UCSD-AML1 (cell line): ENCODE data around the gene NR5A1.

Experiments used
- DNase-seq: peaks from one replicate; lab custom pipeline; 2025; ENCODE audit not compliant: unreplicated experiment; lab: John Stamatoyannopoulos, UW

The NR5A1 gene

GRCh38 chr9:124514874-124515273 lies 7.7 kb upstream of the NR5A1 start:
- no peak for DNase-seq

- DNase-seq = no peak
Observed at GRCh38 chr9:124514125-124514524, 6.9 kb upstream of the NR5A1 start.

- DNase-seq = peak; percentile 85
Observed at GRCh38 chr9:124513376-124513994, 6.3 kb upstream of the NR5A1 start.

GRCh38 chr9:124512806-124513204 lies 5.6 kb upstream of the NR5A1 start:
- DNase-seq = peak; percentile 50

- DNase-seq = peak; percentile 81
Observed at GRCh38 chr9:124511891-124512805, 4.9 kb upstream of the NR5A1 start.

GRCh38 chr9:124511426-124511840 lies 4.2 kb upstream of the NR5A1 start:
- peak; percentile 53 for DNase-seq

GRCh38 chr9:124510650-124511425 lies 3.6 kb upstream of the NR5A1 start:
- no peak for DNase-seq

GRCh38 chr9:124507880-124508423 lies 753 bp upstream of the NR5A1 start:
- DNase-seq = no peak

- no peak for DNase-seq
Observed at GRCh38 chr9:124506433-124506832, 766 bp downstream of the NR5A1 start.

GRCh38 chr9:124505901-124506346 lies 1.3 kb downstream of the NR5A1 start:
- DNase-seq = no peak

- DNase-seq = no peak
Observed at GRCh38 chr9:124505006-124505900, 1.9 kb downstream of the NR5A1 start.

GRCh38 chr9:124504530-124505005 lies 2.6 kb downstream of the NR5A1 start:
- DNase-seq = no peak

GRCh38 chr9:124503713-124504529 lies 3.3 kb downstream of the NR5A1 start:
- no peak for DNase-seq

GRCh38 chr9:124502711-124503702 lies 4.2 kb downstream of the NR5A1 start:
- no peak for DNase-seq

GRCh38 chr9:124501771-124502320 lies 5.4 kb downstream of the NR5A1 start:
- DNase-seq = no peak

GRCh38 chr9:124500796-124501611 lies 6.2 kb downstream of the NR5A1 start:
- no peak for DNase-seq
